Loucy (cell line): ENCODE results near the gene ATRIP.

Experiments used
- EZH2phosphoT487 ChIP-seq: fragments of 200-600 bp; IDR thresholded peaks from 2 replicates; pipeline ENCODE4 v1.6.1; 2018; ENCODE audit warnings: antibody characterized with exemption, mild to moderate bottlenecking, moderate library complexity, borderline replicate concordance
- TF ChIP-seq, protein P1 (sequence below): fragments of 200-600 bp; sonication (generic); conservative IDR thresholded peaks from 2 replicates; pipeline ENCODE4 v1.5.1; 2014; ENCODE audit warnings: mild to moderate bottlenecking, antibody characterized with exemption, low read length

GRCh38 chr3:48411041-48411588 is 35.4 kb upstream of the ATRIP start:
- TF ChIP-seq, protein P1, sequence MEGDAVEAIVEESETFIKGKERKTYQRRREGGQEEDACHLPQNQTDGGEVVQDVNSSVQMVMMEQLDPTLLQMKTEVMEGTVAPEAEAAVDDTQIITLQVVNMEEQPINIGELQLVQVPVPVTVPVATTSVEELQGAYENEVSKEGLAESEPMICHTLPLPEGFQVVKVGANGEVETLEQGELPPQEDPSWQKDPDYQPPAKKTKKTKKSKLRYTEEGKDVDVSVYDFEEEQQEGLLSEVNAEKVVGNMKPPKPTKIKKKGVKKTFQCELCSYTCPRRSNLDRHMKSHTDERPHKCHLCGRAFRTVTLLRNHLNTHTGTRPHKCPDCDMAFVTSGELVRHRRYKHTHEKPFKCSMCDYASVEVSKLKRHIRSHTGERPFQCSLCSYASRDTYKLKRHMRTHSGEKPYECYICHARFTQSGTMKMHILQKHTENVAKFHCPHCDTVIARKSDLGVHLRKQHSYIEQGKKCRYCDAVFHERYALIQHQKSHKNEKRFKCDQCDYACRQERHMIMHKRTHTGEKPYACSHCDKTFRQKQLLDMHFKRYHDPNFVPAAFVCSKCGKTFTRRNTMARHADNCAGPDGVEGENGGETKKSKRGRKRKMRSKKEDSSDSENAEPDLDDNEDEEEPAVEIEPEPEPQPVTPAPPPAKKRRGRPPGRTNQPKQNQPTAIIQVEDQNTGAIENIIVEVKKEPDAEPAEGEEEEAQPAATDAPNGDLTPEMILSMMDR = no peak
- TF ChIP-seq EZH2phosphoT487 = no peak
